Measurements from ENCODE around the gene DPP4. TPM values are rescaled to one million over a fixed set of nuclear protein-coding genes. Genes with fewer than 3 reads are reported as not detected.

Gene DPP4
- total RNA-seq, 2 donors from 2014 or later: 25.5 to 40.5 TPM

- Histone ChIP-seq H3K4me3 (no peak overlapping the region), H3K9me3 (no peaks in the 10 kb centered on the region), H3K36me3 (no peaks in the 10 kb centered on the region), H3K27me3 (no peaks in the 10 kb centered on the region), H3K4me1 (peaks cover 4% of the 10 kb centered on the region), H3K27ac (peak overlapping the region; percentile 28), H3K9ac (ENCODE audit: low read depth in 2 of 2, low read length in 2 of 2) (no peak overlapping the region)
- DNase-seq: peak; percentile 32
- intact Hi-C loops (cut with DNase I): no loop called here
- no peak for TF ChIP-seq CTCF (IDR thresholded peaks at IDR 0.05)
Measured at GRCh38 chr2:162011706-162012564, 62.1 kb downstream of the DPP4 start.

- Histone ChIP-seq H3K4me3 (no peak overlapping the region), H3K27me3 (no peaks in the 10 kb centered on the region), H3K36me3 (no peaks in the 10 kb centered on the region), H3K9ac (ENCODE audit: low read depth in 2 of 2, low read length in 2 of 2) (no peak overlapping the region), H3K4me1 (peaks cover 4% of the 10 kb centered on the region), H3K9me3 (no peaks in the 10 kb centered on the region), H3K27ac (no peak overlapping the region)
- DNase-seq: no peak
- no peak for TF ChIP-seq CTCF (IDR thresholded peaks at IDR 0.05)
- intact Hi-C loops (cut with DNase I): loop anchor here (5.0 kb wide), 1 partner anchor 118 kb away; no protein-coding TSS in a partner anchor
Measured at GRCh38 chr2:162009543-162009942, 64.5 kb downstream of the DPP4 start.

- H3K36me3 ChIP-seq: no peaks in the 10 kb centered on the region
- no peaks in the 10 kb centered on the region for H3K27me3 ChIP-seq
- TF ChIP-seq CTCF (IDR thresholded peaks at IDR 0.05): peak; percentile 67
- no peak for DNase-seq
- no peak overlapping the region for H3K27ac ChIP-seq
- peaks cover 3% of the 10 kb centered on the region for H3K4me1 ChIP-seq
- intact Hi-C loops (cut with DNase I): loop anchor here (5.0 kb wide), 1 partner anchor 120 kb away; no protein-coding TSS in a partner anchor
- H3K4me3 ChIP-seq: no peak overlapping the region
- no peaks in the 10 kb centered on the region for H3K9me3 ChIP-seq
- no peak overlapping the region for H3K9ac ChIP-seq (ENCODE audit: low read depth in 2 of 2, low read length in 2 of 2)
Measured at GRCh38 chr2:162007447-162008040, 66.5 kb downstream of the DPP4 start.

GRCh38 chr2:162006337-162006736, 67.7 kb downstream of the DPP4 start:
- no peak for DNase-seq
- Histone ChIP-seq H3K4me1 (no peaks in the 10 kb centered on the region), H3K9ac (ENCODE audit: low read depth in 2 of 2, low read length in 2 of 2) (no peak overlapping the region), H3K27me3 (no peaks in the 10 kb centered on the region), H3K9me3 (no peaks in the 10 kb centered on the region), H3K27ac (no peak overlapping the region), H3K36me3 (no peaks in the 10 kb centered on the region), H3K4me3 (no peak overlapping the region)
- TF ChIP-seq CTCF (IDR thresholded peaks at IDR 0.05): no peak
- intact Hi-C loops (cut with DNase I): loop anchor here (5.0 kb wide), 1 partner anchor 121 kb away; no protein-coding TSS in a partner anchor

- no peak overlapping the region for H3K27ac ChIP-seq
- no peak for TF ChIP-seq CTCF (IDR thresholded peaks at IDR 0.05)
Measured at GRCh38 chr2:162004031-162004430, 70.0 kb downstream of the DPP4 start.

More at GRCh38 chr2:162004031-162004430, 70.0 kb downstream of the DPP4 start:
- no peaks in the 10 kb centered on the region for H3K36me3 ChIP-seq
- DNase-seq: no peak
- no peaks in the 10 kb centered on the region for H3K4me1 ChIP-seq
- intact Hi-C loops (cut with DNase I): no loop called here
- no peak overlapping the region for H3K9ac ChIP-seq (ENCODE audit: low read depth in 2 of 2, low read length in 2 of 2)
- no peaks in the 10 kb centered on the region for H3K27me3 ChIP-seq
- no peaks in the 10 kb centered on the region for H3K9me3 ChIP-seq
- H3K4me3 ChIP-seq: no peak overlapping the region
